RPMI7951 (cell line): ENCODE measurements around the gene SLC5A2. TPM values are rescaled to one million over a fixed set of nuclear protein-coding genes. Genes with fewer than 3 reads are reported as not detected.
"Not testable (repeated sequence)": the region's sequence is repeated elsewhere in the genome, so short reads cannot be mapped to it uniquely, and the experiment has no call there.

Experiments used
- DNase-seq: peaks from one replicate; pipeline ENCODE4 v3.0.0-alpha.2; 2012; ENCODE audit warnings: low read depth
- total RNA-seq: library from RNA; depleted of rRNA; stranded (reverse); fragments of >200 nt; shearing (Covaris generic); gene quantifications from 2 replicates; pipeline ENCODE4 v1.2.3, GENCODE V29; 2014

SLC5A2 gene
- total RNA-seq, 1 experiment from 2014 or later = not detected

GRCh38 chr16:31475946-31476302 lies 7.0 kb upstream of the SLC5A2 start:
- DNase-seq = no peak

GRCh38 chr16:31476303-31477219 lies 6.4 kb upstream of the SLC5A2 start:
- DNase-seq = no peak

- no peak for DNase-seq
These were observed 5.4 kb upstream of the SLC5A2 start for GRCh38 chr16:31477220-31478216.

GRCh38 chr16:31478956-31479355 lies 4.0 kb upstream of the SLC5A2 start:
- DNase-seq = no peak

GRCh38 chr16:31479751-31480150 lies 3.2 kb upstream of the SLC5A2 start:
- no peak for DNase-seq

GRCh38 chr16:31480851-31481536 lies 1.9 kb upstream of the SLC5A2 start:
- no peak for DNase-seq

- DNase-seq = not testable (repeated sequence)
These were observed 1.1 kb downstream of the SLC5A2 start for GRCh38 chr16:31484048-31484447.

GRCh38 chr16:31484491-31485171 lies 1.7 kb downstream of the SLC5A2 start:
- DNase-seq = no peak

- no peak for DNase-seq
These were observed 2.6 kb downstream of the SLC5A2 start for GRCh38 chr16:31485571-31485970.

- DNase-seq = no peak
These were observed 3.1 kb downstream of the SLC5A2 start for GRCh38 chr16:31486045-31486444.

GRCh38 chr16:31487071-31487719 lies 4.3 kb downstream of the SLC5A2 start:
- DNase-seq = no peak

GRCh38 chr16:31487720-31488467 lies 5.0 kb downstream of the SLC5A2 start:
- peak; percentile 26 for DNase-seq

GRCh38 chr16:31488468-31489297 lies 5.8 kb downstream of the SLC5A2 start:
- DNase-seq = no peak

GRCh38 chr16:31489298-31489564 lies 6.3 kb downstream of the SLC5A2 start:
- no peak for DNase-seq

GRCh38 chr16:31489616-31490584 lies 7.0 kb downstream of the SLC5A2 start:
- DNase-seq = no peak

- no peak for DNase-seq
These were observed 9.0 kb downstream of the SLC5A2 start for GRCh38 chr16:31491778-31492418.

GRCh38 chr16:31493506-31494125 lies 10.7 kb downstream of the SLC5A2 start:
- no peak for DNase-seq
